CD14-positive monocyte (primary cell): Measurements from ENCODE around the gene ATP11A. TPM values are rescaled to one million over a fixed set of nuclear protein-coding genes. Genes with fewer than 3 reads are reported as not detected.

Experiments used
- DNase-seq, 3 donors: peaks; one replicate each; pipeline ENCODE4 v3.0.0-alpha.2; 2011 to 2022
- H2AFZ ChIP-seq: 2 replicates; pipeline ENCODE4 v1.6.0; 2012; ENCODE audit warnings: mild to moderate bottlenecking, low read depth, low read length, inconsistent platforms; ENCODE audit not compliant: insufficient read depth, poor library complexity, severe bottlenecking
- H3K27ac ChIP-seq, 2 donors: 1 replicate in 1 of 2; 2 replicates in 1 of 2; pipeline ENCODE4 v1.5.1; 2012 to 2013; ENCODE audit warnings: low read length in 2 of 2, control low read depth in 1 of 2, inconsistent platforms in 1 of 2, low read depth in 1 of 2, mild to moderate bottlenecking in 1 of 2
- H3K27me3 ChIP-seq, 2 donors: one replicate each; pipeline versions ENCODE4 v1.6.0 to v1.6.1; 2011 to 2013; ENCODE audit warnings: low read length in 2 of 2; ENCODE audit not compliant: control insufficient read depth in 2 of 2, insufficient read depth in 2 of 2
- H3K36me3 ChIP-seq, 2 donors: replicated peaks in 1 of 2; 1 replicate in 1 of 2; 2 replicates in 1 of 2; pipeline versions ENCODE4 v1.5.1 to v1.6.1; 2012 to 2013; ENCODE audit warnings: low read length in 2 of 2, control low read depth in 1 of 2, inconsistent platforms in 1 of 2, mild to moderate bottlenecking in 1 of 2; ENCODE audit not compliant: insufficient read depth in 2 of 2, control insufficient read depth in 1 of 2
- H3K4me1 ChIP-seq, 2 donors: 1 replicate in 1 of 2; 2 replicates in 1 of 2; pipeline versions ENCODE4 v1.5.1 to v1.6.1; 2012 to 2013; ENCODE audit warnings: low read length in 2 of 2, control low read depth in 1 of 2, inconsistent platforms in 1 of 2, mild to moderate bottlenecking in 1 of 2, moderate library complexity in 1 of 2; ENCODE audit not compliant: insufficient read depth in 2 of 2, control insufficient read depth in 1 of 2
- H3K4me2 ChIP-seq: replicated peaks from 2 replicates; pipeline ENCODE3; 2012; ENCODE audit warnings: low read length, moderate library complexity, mild to moderate bottlenecking; ENCODE audit not compliant: poor library complexity, severe bottlenecking; ENCODE audit errors: extremely low read depth
- H3K4me3 ChIP-seq, 3 experiments: fragments of 200-600 bp in 1 of 3; sonication (generic) in 1 of 3; replicated peaks in 1 of 3; 1 replicate in 2 of 3; 2 replicates in 1 of 3; pipeline ENCODE4 v1.5.1; 2011 to 2013; ENCODE audit warnings: low read length in 3 of 3, mild to moderate bottlenecking in 3 of 3, control low read depth in 2 of 3, low read depth in 2 of 3, inconsistent platforms in 1 of 3, moderate library complexity in 1 of 3
- H3K79me2 ChIP-seq: 2 replicates; pipeline ENCODE4 v1.6.0; 2012; ENCODE audit warnings: mild to moderate bottlenecking, control low read depth, inconsistent platforms, low read length, moderate library complexity; ENCODE audit not compliant: insufficient read depth
- H3K9ac ChIP-seq: 2 replicates; pipeline ENCODE4 v1.6.0; 2017; ENCODE audit warnings: low read length, mild to moderate bottlenecking; ENCODE audit not compliant: insufficient read depth, poor library complexity, severe bottlenecking
- H3K9me3 ChIP-seq, 2 donors: replicated peaks in 1 of 2; 1 replicate in 1 of 2; 2 replicates in 1 of 2; pipeline versions ENCODE4 v1.5.1 to v1.6.1; 2012 to 2013; ENCODE audit warnings: low read length in 2 of 2, control low read depth in 1 of 2; ENCODE audit not compliant: control insufficient read depth in 1 of 2, insufficient read depth in 1 of 2
- H4K20me1 ChIP-seq: 2 replicates; pipeline ENCODE4 v1.6.0; 2012; ENCODE audit warnings: mild to moderate bottlenecking, low read length, control low read depth, moderate library complexity; ENCODE audit not compliant: insufficient read depth
- H3K27ac Mint-ChIP-seq, 7 donors: one replicate each; pipeline ENCODE4 v1.8.0; 2020; ENCODE audit warnings: mild to moderate bottlenecking in 7 of 7, mixed read lengths in 7 of 7, moderate library complexity in 6 of 7, inconsistent platforms in 2 of 7
- H3K27me3 Mint-ChIP-seq, 3 donors: one replicate each; pipeline ENCODE4 v1.8.0; 2021 to 2022; ENCODE audit warnings: low read depth in 3 of 3, mild to moderate bottlenecking in 3 of 3, mixed read lengths in 3 of 3, moderate library complexity in 3 of 3, inconsistent platforms in 1 of 3
- H3K36me3 Mint-ChIP-seq, 2 donors: one replicate each; pipeline ENCODE4 v1.8.0; 2020; ENCODE audit warnings: mixed read lengths in 2 of 2, inconsistent platforms in 1 of 2, mild to moderate bottlenecking in 1 of 2
- H3K4me1 Mint-ChIP-seq: one replicate; pipeline ENCODE4 v1.8.0; 2020; ENCODE audit warnings: mild to moderate bottlenecking, mixed read lengths
- H3K4me3 Mint-ChIP-seq, 2 donors: one replicate each; pipeline ENCODE4 v1.8.0; 2020; ENCODE audit warnings: mild to moderate bottlenecking in 2 of 2, mixed read lengths in 2 of 2, moderate library complexity in 1 of 2
- H3K9me3 Mint-ChIP-seq, 7 donors: one replicate each; pipeline ENCODE4 v1.8.0; 2020 to 2022; ENCODE audit warnings: mixed read lengths in 7 of 7, mild to moderate bottlenecking in 6 of 7, moderate library complexity in 6 of 7, inconsistent platforms in 2 of 7
- WGBS: methylation state at CpG from one replicate; pipeline ENCODE4 v1.1.5; 2013; ENCODE audit warnings: missing lambda C conversion rate; ENCODE audit not compliant: insufficient coverage; 5-methylcytosine and 5-hydroxymethylcytosine counted together
- intact Hi-C, 2 donors: fragments of 100-400 bp; cut with micrococcal nuclease; formaldehyde crosslinking; loops; one replicate each; pipeline versions ENCODE4 v1.15.0 to v1.15.1; 2023
- polyA plus RNA-seq, 3 donors: library from polyadenylated mRNA; depleted of rRNA in 1 of 3; unstranded in 2 of 3; stranded (reverse) in 1 of 3; fragments of 300-500 nt in 2 of 3; fragments of >200 nt in 1 of 3; fragmentation: Illumina TruSeq in 2 of 3; gene quantifications; 1 replicate in 2 of 3; 2 replicates in 1 of 3; pipeline ENCODE4 v1.2.3, GENCODE V29; 2012 to 2021
- TF ChIP-seq, protein P1 (sequence below): fragments of 200-600 bp; IDR thresholded peaks from one replicate; pipeline ENCODE4 v1.8.0; 2022; ENCODE audit warnings: antibody characterized with exemption, mild to moderate bottlenecking

The ATP11A gene
- polyA plus RNA-seq, 3 donors: 7.2 to 45.4 (median 7.6) TPM

DNA sequence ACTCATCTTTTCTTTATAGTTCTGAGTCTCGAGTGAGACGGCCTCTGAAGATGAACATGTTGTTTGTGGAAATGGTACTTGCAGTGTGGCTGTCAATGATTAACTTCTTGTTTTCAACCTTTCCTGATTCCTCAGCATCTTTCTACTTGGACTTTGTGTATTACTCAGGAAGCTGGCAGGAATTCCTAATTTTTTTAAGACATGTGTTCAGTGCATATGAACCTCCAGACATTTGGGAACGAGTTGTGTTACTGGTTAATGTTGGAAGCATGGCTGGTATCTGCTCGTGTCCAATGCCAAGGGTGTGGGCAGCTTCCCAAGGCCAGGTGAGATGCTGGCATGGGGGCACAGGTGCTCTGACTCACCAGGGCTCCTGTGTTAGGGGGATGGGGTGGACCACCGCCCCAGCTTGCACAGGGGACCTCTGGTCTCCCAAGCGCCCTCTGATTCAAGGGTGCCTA, 218.1 kb downstream of the ATP11A start:
- peaks cover 10 to 22% (median 17%) of the 10 kb centered on the region in 7 donors for H3K9me3 Mint-ChIP-seq
- peaks cover 16 to 32% of the 10 kb centered on the region in 2 donors for H3K9me3 ChIP-seq
- WGBS: 75% methylated on average over 4 of the region's 6 CpGs
- no peak overlapping the region for H2AFZ ChIP-seq
- no peak overlapping the region for H3K9ac ChIP-seq
- H3K27ac Mint-ChIP-seq: no peak overlapping the region
- H3K4me2 ChIP-seq: no peak overlapping the region
- no peaks in the 10 kb centered on the region for H4K20me1 ChIP-seq
- DNase-seq: no peak
- no peaks in the 10 kb centered on the region for H3K36me3 Mint-ChIP-seq
- no peaks in the 10 kb centered on the region for H3K36me3 ChIP-seq
- intact Hi-C loops: no loop called here
- no peak overlapping the region for H3K27ac ChIP-seq
- TF ChIP-seq, protein P1, sequence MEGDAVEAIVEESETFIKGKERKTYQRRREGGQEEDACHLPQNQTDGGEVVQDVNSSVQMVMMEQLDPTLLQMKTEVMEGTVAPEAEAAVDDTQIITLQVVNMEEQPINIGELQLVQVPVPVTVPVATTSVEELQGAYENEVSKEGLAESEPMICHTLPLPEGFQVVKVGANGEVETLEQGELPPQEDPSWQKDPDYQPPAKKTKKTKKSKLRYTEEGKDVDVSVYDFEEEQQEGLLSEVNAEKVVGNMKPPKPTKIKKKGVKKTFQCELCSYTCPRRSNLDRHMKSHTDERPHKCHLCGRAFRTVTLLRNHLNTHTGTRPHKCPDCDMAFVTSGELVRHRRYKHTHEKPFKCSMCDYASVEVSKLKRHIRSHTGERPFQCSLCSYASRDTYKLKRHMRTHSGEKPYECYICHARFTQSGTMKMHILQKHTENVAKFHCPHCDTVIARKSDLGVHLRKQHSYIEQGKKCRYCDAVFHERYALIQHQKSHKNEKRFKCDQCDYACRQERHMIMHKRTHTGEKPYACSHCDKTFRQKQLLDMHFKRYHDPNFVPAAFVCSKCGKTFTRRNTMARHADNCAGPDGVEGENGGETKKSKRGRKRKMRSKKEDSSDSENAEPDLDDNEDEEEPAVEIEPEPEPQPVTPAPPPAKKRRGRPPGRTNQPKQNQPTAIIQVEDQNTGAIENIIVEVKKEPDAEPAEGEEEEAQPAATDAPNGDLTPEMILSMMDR: no peak
- H3K27me3 Mint-ChIP-seq: peaks cover 4 to 5% (median 4%) of the 10 kb centered on the region in 3 donors
- no peaks in the 10 kb centered on the region for H3K4me1 Mint-ChIP-seq
- H3K4me1 ChIP-seq: no peaks in the 10 kb centered on the region
- no peaks in the 10 kb centered on the region for H3K79me2 ChIP-seq
- H3K27me3 ChIP-seq: no peaks in the 10 kb centered on the region
- H3K4me3 Mint-ChIP-seq: no peak overlapping the region
- no peak overlapping the region for H3K4me3 ChIP-seq

DNA sequence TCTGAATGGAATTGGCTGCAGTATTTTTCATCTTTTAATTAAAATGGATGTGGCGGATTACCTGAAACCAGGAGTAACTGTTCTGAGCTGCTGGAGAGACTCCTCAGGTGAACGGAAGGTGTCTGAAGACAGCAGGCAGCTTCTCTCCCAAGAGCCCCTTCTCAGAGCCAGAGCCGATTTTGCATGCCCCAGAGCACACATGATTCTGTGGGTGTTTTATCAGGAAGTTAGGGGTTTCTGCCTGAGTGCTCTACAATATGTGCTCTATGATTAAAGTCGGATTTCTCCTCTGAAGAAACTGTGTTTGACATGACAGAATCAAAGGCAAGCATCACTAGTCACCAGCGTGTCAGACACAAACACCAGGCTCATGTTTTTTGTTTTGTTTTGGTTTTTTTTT, 218.5 kb downstream of the ATP11A start:
- H3K27ac ChIP-seq: no peak overlapping the region
- H3K79me2 ChIP-seq: no peaks in the 10 kb centered on the region
- no peaks in the 10 kb centered on the region for H4K20me1 ChIP-seq
- H3K4me1 ChIP-seq: no peaks in the 10 kb centered on the region
- no peaks in the 10 kb centered on the region for H3K36me3 ChIP-seq
- no peak overlapping the region for H3K4me3 Mint-ChIP-seq
- H3K9me3 Mint-ChIP-seq: peaks cover 9 to 22% (median 17%) of the 10 kb centered on the region in 7 donors
- H3K4me2 ChIP-seq: no peak overlapping the region
- no peak overlapping the region for H3K4me3 ChIP-seq
- intact Hi-C loops: no loop called here
- H3K27ac Mint-ChIP-seq: no peak overlapping the region
- H3K27me3 Mint-ChIP-seq: peaks cover 3 to 4% (median 4%) of the 10 kb centered on the region in 3 donors
- H3K9ac ChIP-seq: no peak overlapping the region
- WGBS: 81% methylated on average over 3 of the region's 5 CpGs
- no peak overlapping the region for H2AFZ ChIP-seq
- H3K4me1 Mint-ChIP-seq: no peaks in the 10 kb centered on the region
- TF ChIP-seq, protein P1: no peak
- H3K27me3 ChIP-seq: no peaks in the 10 kb centered on the region
- peaks cover 16 to 31% of the 10 kb centered on the region in 2 donors for H3K9me3 ChIP-seq
- H3K36me3 Mint-ChIP-seq: no peaks in the 10 kb centered on the region
- DNase-seq: no peak
